PC-9 (cell line): ENCODE data around the gene PSMA7.

ENCODE experiments used
- EZH2 ChIP-seq: fragments of 200-600 bp; sonication (generic); IDR thresholded peaks from 2 replicates; pipeline ENCODE4 v1.8.0; 2017; ENCODE audit warnings: antibody characterized with exemption, low read depth
- TF ChIP-seq, protein P1 (sequence below): fragments of 200-600 bp; sonication (generic); conservative IDR thresholded peaks from 2 replicates; pipeline ENCODE4 v1.6.1; 2017; ENCODE audit warnings: mixed run types, antibody characterized with exemption, mild to moderate bottlenecking, moderate library complexity

DNA sequence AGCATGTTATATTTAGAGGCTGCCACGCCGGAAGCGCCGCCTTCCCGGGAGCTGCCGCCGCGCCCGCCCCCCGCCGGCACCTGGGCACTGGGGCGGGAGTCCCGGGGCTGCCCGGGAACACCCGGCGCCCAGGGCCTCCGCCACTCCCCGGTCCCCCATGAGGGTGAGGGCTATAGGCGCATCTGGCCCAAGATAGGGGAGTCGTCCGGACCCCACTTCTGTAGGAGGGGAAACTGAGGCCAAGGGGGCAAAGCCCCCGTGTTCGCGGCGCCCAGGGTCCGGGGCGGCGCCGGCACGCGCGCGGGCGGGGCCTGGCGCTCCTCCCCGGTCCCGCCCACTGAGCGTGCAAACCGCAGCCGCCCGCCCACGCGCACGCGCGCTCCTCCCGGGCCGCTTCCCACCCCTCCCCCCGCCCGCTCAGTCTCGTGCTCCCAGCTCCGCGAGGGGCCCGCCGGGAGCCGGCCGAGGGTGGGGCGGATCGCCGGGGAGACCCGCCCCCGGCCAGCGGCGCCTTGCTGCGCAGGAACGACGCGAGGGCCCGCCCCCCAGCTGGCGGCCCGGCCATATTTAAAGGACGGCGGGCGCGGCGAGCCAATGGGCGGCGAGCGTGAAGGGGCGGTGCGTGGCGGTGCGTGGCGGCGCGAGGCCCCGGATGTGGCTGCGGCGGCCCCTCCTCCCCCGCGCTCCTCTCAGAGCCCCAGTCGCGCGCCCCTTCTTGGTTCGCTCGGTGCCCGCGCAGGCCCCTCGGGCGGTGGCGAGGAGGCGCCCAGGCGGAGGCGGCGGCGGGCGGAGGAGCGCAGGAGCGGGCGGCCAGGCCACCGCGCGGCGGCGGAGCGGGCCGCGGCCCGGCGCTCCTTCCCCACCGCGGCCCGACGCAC is 21.2 kb downstream of the PSMA7 start, which contains the start of gene LSM14B:
- TF ChIP-seq, protein P1, sequence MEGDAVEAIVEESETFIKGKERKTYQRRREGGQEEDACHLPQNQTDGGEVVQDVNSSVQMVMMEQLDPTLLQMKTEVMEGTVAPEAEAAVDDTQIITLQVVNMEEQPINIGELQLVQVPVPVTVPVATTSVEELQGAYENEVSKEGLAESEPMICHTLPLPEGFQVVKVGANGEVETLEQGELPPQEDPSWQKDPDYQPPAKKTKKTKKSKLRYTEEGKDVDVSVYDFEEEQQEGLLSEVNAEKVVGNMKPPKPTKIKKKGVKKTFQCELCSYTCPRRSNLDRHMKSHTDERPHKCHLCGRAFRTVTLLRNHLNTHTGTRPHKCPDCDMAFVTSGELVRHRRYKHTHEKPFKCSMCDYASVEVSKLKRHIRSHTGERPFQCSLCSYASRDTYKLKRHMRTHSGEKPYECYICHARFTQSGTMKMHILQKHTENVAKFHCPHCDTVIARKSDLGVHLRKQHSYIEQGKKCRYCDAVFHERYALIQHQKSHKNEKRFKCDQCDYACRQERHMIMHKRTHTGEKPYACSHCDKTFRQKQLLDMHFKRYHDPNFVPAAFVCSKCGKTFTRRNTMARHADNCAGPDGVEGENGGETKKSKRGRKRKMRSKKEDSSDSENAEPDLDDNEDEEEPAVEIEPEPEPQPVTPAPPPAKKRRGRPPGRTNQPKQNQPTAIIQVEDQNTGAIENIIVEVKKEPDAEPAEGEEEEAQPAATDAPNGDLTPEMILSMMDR = no peak
- no peak for TF ChIP-seq EZH2
